Epidermal melanocyte (primary cell): Measurements from ENCODE around the gene DCAF5.
A peak's percentile ranks its signal among the peaks of the same experiment; 100 is the strongest.
"Not testable (repeated sequence)": the region's sequence is repeated elsewhere in the genome, so short reads cannot be mapped to it uniquely, and the experiment has no call there.

Experiments
- DNase-seq: peaks from one replicate; pipeline ENCODE4 v3.0.0; 2011; ENCODE audit warnings: low spot score; ENCODE audit not compliant: insufficient read length

DCAF5 gene

GRCh38 chr14:69073915-69074314 is 79.0 kb downstream of the DCAF5 start:
- no peak for DNase-seq

DNA sequence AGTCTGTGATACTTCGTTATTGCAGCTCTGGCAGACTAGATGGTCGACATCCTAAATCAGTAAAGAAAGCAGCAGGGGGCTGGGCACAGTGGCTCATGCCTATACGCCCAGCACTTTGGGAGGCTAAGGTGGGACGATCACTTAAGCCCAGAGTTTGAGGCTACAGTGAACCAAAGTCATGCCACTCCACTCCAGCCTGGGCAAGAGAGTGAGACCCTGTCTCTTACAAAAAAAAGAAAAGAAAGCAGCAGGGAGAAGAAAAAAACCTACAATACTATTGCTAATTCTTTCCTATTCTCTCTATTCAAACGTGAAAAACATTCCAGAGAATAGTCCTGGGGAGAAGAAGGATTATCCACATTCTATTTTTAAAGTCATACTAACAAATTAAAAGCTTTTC is 79.5 kb downstream of the DCAF5 start:
- DNase-seq = no peak

GRCh38 chr14:69072584-69072983 is 80.3 kb downstream of the DCAF5 start:
- no peak for DNase-seq

DNA sequence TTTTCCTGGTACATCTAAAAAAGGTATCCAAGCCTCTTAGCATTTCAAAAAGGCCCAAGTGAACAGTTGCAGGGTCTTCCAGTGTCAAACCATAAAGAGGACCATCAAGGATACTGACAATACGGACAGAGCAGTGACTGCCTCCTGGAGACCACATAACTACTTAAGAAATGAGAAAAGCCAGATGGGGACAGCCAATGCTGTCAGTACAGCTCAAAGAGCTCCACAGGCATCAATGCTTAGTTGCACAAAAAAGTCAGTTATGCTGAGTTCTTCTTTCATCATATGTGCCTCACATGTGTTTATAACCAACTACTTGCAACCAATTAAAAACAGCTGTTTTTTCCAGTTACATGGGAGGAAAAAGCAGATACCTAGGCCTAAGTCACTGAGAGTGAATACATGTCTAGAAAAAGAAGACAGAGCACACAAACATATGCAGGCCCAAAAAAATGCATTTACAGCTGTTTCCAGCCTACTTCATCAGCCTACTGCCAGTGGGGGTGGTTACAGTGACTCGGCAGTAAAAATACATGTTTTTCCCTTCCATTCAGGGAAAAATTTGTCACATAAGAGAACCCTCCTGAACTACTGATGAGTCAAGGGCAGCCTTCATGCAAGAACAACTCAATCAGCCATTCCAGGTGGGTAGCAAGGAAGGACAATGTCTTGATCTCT is 84.0 kb downstream of the DCAF5 start:
- no peak for DNase-seq

DNA sequence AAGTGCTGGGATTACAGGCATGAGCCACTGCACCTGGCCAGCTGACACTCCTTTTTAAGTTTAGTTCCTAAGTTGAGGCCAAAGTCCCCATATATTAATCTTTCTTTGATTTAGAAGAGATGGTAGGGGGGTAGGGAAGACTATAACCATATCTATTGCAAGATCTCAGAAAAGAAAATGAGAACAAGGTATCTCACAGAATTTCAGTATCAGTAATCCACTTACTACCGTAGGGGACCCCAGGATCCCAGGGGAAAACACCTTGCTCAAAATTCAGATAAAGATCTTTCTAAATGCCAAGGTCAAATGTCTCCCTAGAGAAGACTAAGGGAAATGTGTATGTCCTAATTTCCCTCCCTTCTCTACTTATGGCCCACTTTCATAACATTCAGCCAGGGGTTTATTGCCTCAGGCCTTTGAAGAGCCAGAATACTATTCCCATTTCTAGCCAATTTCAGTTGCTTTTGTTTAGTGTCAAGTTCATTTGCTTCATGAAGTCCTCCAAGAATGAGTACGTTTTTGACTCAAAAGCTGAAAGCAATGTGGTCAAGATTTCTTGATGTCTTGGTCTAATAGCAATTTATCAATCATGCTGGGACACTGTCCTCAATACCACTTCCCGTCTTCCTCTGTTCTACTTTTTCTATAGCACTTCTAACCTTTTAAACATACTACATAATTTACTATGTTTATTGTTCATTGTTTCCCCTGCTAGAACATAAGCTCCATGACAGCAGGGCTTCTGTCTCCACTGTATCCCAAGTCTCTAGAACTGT is 86.3 kb downstream of the DCAF5 start:
- no peak for DNase-seq

DNA sequence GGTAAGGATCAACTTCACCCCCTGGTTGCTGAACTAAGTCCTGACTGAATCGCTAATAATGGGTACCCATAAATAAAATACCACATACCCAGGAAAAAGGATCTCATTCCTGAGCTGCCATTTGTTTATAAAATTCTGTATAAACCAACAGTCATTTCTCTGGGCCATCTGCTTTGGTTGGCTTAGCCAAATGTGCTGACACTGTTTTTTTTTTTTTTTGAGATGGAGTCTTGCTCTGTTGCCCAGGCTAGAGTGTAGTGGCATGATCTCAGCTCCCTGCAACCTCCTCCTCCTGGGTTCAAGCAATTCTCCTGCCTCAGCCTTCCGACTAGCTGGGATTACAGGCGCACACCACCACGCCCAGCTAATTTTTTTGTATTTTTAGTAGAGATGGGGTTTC is 87.0 kb downstream of the DCAF5 start:
- DNase-seq = not testable (repeated sequence)

- DNase-seq = no peak
Measured at GRCh38 chr14:69064596-69064995, 88.3 kb downstream of the DCAF5 start.

DNA sequence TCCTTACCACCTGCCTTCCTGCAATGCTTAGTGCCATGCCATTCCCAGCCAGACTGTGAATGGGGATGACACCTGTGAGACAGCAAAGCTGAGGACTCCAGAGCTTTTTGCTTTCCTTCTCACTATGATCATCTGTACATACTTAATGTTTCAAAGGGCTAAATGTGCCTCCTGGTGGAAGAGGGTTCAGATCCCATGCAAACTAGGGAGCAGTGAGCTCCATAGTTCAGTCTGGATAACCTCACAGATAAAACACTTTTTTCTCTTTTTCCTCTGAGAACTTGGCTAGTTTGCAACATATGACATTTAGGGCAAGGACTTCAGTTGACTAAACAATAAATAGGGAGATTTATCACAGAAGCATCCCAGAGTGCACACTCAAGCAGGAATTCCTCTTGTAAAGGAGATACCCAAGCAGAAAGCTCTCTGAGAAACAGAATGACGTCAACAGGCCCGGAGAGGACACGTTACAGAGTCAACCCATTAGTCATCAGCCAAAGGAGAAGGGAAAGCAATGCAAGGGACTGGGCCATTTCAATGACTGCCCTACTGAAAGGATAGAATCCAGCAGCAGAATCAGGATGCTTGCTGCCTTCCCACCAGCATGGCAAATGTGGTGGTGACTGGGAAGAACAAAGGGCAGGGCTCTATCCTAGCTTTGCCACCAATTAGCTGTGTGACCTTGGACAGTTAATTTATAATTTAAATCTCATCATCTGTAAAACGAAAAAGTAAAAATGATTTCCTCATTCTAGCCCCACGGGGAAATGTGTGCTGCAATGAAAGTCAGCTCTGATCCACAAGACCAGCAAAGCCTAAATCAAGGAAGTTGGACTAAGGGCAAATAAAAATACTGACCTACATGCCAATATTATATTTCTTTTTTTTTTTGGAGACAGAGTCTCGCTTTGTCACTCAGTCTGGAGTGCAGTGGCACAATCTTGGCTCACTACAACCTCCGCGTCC is 93.0 kb downstream of the DCAF5 start:
- DNase-seq = no peak

DNA sequence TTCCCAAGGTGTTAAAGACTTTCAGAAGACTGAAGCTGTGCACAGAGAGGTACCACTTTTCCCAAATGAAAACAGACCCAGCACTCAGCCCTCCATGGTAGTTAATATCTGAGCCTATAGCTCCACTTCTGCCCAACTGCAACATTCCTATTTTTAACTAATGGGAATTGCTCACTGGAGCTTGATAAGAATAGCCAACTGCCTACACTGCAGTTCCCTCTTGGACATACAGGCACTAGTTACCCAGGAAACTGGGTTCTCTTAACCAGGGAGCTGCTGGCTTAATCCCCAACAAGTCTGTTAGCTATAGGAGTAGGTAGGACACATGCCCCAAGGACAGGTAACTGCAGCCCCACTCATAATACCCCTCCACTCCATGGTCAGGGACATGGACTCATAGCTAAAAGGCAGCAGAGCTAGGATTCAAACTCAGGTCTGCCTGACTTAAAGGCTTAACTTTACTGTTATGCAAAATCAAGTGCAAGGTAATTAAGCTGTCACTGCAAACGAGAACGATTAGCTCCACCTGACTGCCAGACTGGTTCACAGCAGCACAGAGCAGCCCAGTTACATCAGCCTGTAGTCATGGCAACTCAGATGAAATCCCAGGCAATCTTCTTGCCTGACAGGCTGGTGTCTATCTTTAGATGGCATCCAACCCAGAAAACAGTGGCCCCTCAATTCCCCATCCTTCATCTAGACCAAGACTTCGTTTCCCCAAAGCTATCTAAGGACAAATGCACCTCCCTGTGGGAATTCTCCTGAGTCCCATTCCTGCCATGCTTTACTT is 96.7 kb downstream of the DCAF5 start:
- no peak for DNase-seq

GRCh38 chr14:69055125-69055524 is 97.8 kb downstream of the DCAF5 start:
- DNase-seq = no peak

DNA sequence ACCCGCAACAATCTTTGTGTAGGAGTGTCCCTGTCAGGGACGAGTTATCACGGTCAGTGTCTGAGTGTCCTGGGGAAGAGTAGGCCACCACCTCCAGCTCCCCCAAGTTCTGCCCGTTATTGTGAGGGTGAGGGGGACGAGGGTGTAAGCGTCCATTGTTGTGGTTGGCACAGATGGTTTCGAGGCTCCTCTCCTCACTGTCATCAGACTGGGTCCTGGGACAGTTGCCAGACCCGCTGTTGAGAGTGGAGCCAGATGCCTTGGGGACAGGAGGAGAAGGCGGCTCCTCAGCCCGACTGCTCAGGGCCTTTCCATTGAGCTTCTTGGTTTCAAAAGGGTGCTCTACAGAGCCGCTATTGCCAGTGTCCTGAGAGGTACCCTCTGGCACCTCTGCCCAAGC is 98.9 kb downstream of the DCAF5 start:
- DNase-seq = no peak

GRCh38 chr14:69052181-69052601 is 100.7 kb downstream of the DCAF5 start:
- DNase-seq = no peak

- DNase-seq = no peak
Measured at GRCh38 chr14:69050240-69051184, 102.4 kb downstream of the DCAF5 start.

- DNase-seq = peak; percentile 55
Measured at GRCh38 chr14:69049675-69050074, 103.2 kb downstream of the DCAF5 start.

GRCh38 chr14:69048456-69048855 is 104.5 kb downstream of the DCAF5 start:
- no peak for DNase-seq

- no peak for DNase-seq
Measured at GRCh38 chr14:69047255-69047654, 105.7 kb downstream of the DCAF5 start.

DNA sequence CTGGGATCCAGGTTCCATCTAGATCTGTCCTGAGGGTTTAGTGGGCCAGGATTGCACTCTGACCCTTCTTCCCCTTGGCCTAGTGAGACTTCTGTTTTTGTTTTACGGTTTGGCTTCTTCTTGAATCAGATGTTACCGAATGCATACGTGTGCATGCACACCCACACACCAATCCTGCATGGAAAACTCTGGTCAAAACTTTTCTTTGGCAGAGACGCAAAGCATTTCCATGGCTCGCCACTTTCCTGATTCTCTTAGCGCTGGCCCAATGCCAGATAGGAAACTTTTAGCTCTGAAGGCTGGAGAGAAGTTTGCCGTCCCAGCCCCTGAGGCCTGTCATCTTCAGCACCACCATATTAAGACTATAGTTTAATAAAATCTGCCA is 106.5 kb downstream of the DCAF5 start:
- DNase-seq = no peak

DNA sequence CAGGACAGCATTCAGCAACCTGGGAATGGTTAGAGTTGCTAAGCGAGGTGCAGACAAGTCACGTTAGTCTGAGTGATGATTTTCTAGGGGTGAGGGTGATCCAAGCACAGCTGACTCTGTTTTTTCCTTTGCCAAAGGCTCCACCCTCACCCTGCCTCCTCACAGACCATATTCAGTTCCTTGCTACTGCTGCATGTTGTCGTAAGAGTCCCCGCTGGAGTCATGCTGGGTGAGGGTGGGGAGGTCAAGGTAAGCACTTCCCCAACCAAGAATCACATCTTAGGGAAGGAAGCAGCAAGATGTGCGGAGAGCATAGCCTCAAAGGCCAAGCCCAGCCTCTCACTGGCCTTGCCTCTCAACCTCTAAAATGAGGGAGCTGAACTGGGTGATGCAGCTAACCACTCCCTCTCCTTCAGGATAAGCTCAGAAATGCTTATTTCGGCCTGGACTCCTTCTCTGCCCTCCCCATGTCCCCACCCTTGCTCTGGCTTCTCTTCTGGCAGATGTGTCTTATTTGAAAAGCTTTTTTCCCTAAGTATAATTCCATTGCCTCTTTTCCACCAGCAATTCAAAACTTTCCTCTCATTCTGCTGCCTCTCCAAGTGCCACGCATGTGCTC is 107.0 kb downstream of the DCAF5 start:
- DNase-seq = no peak

- no peak for DNase-seq
Measured at GRCh38 chr14:69044965-69045555, 107.9 kb downstream of the DCAF5 start.
